ENCODE data around the gene MICAL2. TPM values are rescaled to one million over a fixed set of nuclear protein-coding genes. Genes with fewer than 3 reads are reported as not detected.

Gene MICAL2
- total and polyA plus RNA-seq, 10 of the 15 experiments (the other 5 are each of a cell fraction or from before 2014, with no cell fraction given) = 0.90 to 5.6 (median 2.4) TPM

DNA sequence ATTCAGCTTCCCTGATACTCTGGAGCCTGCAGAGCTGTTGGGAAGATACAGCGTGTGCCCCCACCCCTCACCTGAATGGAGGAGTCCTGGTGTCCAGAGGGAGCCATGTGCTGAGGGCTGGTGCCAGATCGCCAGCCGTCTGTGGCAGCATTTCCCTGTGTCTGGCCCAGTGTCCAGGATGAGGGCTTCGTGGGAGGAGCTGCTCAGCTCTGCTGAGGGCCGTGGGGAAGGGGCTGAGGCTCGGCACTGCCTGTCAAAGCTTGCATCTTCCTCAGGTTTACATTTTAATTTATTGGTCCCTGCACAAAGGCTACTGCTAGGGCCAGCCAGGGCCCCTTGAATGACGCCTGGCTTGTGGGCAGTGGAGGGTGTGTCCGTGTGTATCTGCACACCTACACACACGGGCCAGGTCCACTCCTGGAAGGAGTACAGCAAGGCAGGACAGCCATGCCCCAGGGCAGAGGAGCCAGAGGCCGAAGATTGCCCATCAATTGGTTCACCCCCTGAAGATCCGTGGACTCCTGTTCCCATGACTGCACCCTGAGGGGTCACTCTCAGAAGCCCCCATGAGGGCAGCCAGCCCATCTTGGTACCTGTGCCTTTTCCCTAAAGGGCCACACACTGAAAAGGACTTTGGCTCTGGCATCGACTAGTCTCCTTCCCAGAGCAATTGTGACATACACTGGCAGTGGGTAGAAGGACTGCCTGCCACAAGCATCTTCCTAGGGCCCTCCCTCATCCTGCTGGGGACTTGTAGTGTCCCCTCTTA lies 159.2 kb downstream of the MICAL2 start:
- no peak overlapping the region for H3K9ac ChIP-seq (ENCODE audit: control insufficient read depth, insufficient read depth, low read length)
- DNase-seq (ENCODE audit: low read depth, low spot score) (no peak), ATAC-seq (no peak), FAIRE-seq (no peak)
- no peak overlapping the region for H2AFZ ChIP-seq (ENCODE audit: control insufficient read depth, low read depth, low read length)
- SMC1A ChIA-PET (ENCODE audit: uncharacterized antibody, unreplicated experiment) = no interaction called here
- WGBS (ENCODE audit: insufficient coverage, insufficient replicate concordance, low lambda C conversion rate, missing lambda C conversion rate) = 5% methylated on average over 12 of the region's 12 CpGs
- no peaks in the 10 kb centered on the region for H3K4me1 ChIP-seq (ENCODE audit: control insufficient read depth, insufficient read depth, low read length)
- POLR2A ChIA-PET = interaction anchor here (0.6 kb wide), 1 partner anchor 700 kb away, joined by 3 read pairs; no protein-coding TSS in a partner anchor
- in situ Hi-C loops (cut with MboI) = no loop called here
- H3K4me2 ChIP-seq (ENCODE audit: control insufficient read depth, insufficient read depth) = no peak overlapping the region
- no peaks in the 10 kb centered on the region for H3K9me3 ChIP-seq (replicated peaks; ENCODE audit: control insufficient read depth, insufficient read depth, low read length)
- intact Hi-C loops (cut with micrococcal nuclease; ENCODE audit: unreplicated experiment) = no loop called here
- no peaks in the 10 kb centered on the region for H4K20me1 ChIP-seq (ENCODE audit: control insufficient read depth, insufficient read depth)
- peaks cover 0 to under 1% of the 10 kb centered on the region in 2 experiments; a peak in 2 of 4 replicates for H3K27me3 ChIP-seq (replicated peaks in 1 of 2; ENCODE audit: control insufficient read depth in 2 of 2, insufficient read depth in 2 of 2, low read length in 1 of 2)
- H3K36me3 ChIP-seq (ENCODE audit: control insufficient read depth in 2 of 2, insufficient read depth in 2 of 2, low read length in 1 of 2) = no peaks in the 10 kb centered on the region
- no peak overlapping the region for H3K27ac ChIP-seq (ENCODE audit: control insufficient read depth, insufficient read depth)
- no TSS peak for BruUV-seq (replicated peaks)
- CTCF ChIA-PET = interaction anchor here (0.6 to 1.4 kb wide), 3 partner anchors 12 to 417 kb away, joined by 4 read pairs; no protein-coding TSS in a partner anchor
- RAD21 ChIA-PET (ENCODE audit: unreplicated experiment) = no interaction called here
- H3K79me2 ChIP-seq (ENCODE audit: control insufficient read depth, insufficient read depth, low read length) = no peaks in the 10 kb centered on the region
- H3K4me3 ChIP-seq = no peak overlapping the region
- TF ChIP-seq BACH1 (IDR thresholded peaks at IDR 0.05; ENCODE audit: borderline replicate concordance) = no peak
- TF ChIP-seq IKZF1 (conservative IDR thresholded peaks at IDR 0.05) = no peak
- TF ChIP-seq TBL1XR1 (IDR thresholded peaks at IDR 0.05; ENCODE audit: low read depth, low read length) = no peak
- TF ChIP-seq, protein P1, sequence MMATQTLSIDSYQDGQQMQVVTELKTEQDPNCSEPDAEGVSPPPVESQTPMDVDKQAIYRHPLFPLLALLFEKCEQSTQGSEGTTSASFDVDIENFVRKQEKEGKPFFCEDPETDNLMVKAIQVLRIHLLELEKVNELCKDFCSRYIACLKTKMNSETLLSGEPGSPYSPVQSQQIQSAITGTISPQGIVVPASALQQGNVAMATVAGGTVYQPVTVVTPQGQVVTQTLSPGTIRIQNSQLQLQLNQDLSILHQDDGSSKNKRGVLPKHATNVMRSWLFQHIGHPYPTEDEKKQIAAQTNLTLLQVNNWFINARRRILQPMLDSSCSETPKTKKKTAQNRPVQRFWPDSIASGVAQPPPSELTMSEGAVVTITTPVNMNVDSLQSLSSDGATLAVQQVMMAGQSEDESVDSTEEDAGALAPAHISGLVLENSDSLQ (IDR thresholded peaks at IDR 0.05) = no peak
